GM18508 (cell line): Measurements from ENCODE around the gene RAB31.

ENCODE experiments used
- ATAC-seq: cut with Tn5 transposase; IDR thresholded peaks from one replicate; pipeline ENCODE4 v1.9.1; 2021; ENCODE audit warnings: moderate number of reproducible peaks; ENCODE audit not compliant: insufficient read depth, unreplicated experiment

Gene RAB31

DNA sequence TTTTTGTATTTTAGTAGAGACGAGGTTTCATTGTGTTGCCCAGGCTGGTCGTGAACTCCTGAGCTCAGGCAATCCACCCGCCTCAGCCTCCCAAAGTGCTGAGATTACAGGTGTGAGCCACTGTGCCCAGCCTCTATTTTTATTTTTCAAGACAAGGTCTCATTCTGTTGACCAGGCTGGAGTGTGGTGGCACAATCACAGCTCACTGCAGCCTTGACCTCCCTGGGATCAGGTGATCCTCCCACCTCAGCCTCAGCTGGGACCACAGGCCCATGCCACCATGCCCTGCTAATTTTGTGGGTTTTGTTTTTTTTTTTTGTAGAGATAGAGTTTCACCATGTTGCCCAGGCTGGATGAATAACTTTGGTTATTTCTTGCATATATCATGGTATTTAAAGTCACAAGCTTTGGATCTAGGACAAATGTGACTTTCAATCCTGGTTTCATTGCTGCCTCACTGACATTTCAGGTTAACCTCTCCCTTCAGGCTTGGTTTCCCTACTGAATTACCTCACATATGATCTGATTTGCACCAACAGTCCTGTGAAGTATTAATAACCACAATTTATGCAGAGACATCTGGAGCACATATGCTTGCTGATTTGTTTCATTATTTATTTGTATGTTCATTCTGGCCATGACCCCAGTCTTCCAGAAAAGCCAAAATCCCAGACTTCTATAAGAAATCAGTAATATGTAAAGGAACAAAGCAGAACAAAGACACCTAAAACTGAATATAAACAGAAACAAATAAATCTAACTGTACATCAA is 17.5 kb upstream of the RAB31 start:
- no peak for ATAC-seq

DNA sequence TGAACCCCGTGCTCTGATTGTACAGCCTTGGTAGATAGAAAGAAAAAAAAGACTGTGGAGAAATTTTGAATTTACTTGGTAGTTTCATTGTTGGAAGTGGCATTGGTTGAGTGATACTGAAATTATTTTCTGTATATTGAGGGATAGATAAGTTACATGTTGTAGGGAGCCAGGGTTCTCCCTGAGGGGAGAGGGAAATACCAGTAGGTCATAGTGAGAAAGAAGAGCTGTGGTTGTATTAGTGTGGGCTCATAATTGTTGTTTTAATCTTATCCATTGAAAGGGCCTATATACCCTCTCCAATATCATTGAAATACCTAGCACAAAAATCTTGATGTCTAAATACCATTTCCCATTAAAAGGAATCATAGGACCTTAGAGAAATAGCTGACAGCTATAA is 16.9 kb upstream of the RAB31 start:
- ATAC-seq = peak; percentile 58

DNA sequence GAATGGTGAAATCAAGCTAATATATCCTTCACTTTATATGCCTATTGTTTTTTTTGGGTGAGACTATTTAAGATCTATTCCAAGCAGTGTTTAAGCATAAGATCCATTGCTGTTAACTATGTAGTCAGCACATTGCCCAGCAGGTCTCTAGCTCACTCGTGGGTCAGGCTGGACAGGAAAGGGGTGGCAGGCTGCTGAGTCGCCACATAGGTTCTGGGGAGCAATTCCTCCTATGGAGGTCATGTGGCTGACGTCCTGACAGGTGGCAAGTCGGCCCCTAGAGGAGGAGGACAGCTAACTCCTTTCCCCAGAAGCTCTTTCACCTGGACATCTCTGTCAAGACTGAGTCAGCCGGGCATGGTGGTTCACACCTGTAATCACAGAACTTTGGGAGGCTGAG is 13.9 kb upstream of the RAB31 start:
- ATAC-seq = no peak

DNA sequence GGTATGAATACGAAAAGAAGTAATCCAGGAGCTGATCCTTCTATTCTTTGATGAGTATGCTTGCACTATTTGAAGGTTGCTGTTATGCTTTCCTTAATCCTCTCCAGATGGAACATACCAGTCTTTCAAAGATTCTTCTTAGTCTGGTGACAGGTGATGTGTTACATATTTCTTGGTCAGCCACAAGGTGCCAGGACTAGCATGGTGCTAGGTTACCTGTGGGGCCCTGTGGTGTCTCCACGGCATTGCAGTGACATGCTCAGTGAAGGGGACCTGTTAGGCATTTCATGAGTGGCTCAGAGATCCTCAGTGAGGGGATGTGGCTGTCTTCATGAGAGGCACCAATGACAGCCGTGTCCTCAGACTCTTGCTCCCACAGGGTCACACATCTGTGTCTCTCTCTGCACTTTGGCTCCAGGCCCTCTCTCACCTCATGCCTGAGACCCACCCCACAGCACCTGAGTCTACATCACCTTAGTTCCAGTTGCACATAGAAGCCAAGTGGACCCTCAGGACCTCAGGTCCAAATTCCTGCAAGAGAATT is 13.1 kb upstream of the RAB31 start:
- no peak for ATAC-seq

DNA sequence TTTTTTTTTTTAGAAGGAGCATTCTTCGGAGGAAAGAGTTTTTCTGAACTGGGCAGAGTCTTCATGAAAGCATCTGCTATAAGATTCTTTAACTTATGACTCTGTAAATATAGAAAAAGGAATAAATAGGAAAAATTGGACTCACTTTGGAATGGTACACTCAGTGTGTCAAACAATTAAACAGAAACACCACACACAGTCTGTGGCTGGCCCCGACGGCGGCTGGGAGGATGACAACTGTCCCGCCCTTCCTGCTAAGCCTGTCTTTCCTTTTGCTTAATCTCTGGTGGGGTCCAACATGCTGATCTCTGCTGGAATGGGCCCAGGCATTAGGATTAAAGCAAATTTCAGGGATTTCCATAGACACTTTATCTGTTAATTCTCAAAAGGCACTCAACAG is 12.5 kb upstream of the RAB31 start:
- no peak for ATAC-seq

DNA sequence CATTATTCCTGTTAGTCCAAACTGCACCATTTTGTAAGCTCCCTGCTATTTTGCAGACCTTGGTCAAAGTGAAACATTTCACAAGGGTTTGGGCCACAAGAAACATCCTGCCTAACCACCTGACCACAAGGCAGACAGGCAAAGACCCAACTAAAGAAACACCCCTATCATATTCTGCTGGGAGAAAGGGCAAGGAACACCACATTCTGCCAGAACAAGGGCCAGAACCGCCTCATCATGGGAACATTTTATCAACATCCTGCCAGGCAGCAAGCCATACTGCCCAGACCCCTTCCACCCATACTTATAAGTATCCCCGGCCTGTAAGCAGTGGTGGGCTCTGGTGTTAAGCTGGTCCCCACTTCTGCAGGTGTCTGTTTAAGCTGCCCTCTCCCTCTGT is 12.0 kb upstream of the RAB31 start:
- no peak for ATAC-seq

DNA sequence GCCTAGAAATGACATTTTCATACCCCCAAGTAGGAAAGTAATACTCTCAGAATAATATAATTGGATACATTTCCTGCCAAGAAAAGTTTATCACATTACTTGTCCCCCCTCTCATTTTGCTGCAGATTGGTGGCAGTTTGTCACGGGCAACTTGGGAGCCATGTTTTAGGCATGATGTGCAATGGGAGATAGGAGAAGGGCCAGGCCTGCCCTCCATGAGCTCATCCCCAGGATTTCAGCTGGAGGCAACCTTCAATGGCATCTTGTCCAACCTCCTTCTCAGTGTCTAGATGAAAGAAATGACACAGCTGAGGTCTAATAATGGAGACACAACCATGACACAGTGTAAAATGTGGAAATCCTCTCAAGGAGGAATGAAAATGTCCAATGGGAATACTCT is 11.4 kb upstream of the RAB31 start:
- ATAC-seq = no peak

DNA sequence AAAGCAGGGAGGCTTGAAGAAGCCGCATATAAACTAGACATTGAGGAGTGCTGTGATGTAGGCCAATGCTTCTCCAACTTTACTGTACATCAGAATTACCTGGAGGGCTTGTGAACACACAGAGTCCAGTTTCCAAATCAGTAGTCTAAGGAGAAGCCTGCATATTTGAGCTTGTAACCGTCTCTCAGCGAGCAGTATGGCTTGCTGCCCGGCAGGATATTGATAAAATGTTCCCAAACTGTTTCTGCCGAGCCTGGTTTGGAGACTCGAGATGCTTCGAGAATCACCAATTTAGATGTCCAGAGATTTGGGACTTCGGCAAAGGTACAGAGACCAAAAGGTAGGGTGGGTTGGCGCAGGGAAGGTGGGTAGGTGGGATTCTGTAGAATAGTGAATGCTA is 11.0 kb upstream of the RAB31 start:
- no peak for ATAC-seq

DNA sequence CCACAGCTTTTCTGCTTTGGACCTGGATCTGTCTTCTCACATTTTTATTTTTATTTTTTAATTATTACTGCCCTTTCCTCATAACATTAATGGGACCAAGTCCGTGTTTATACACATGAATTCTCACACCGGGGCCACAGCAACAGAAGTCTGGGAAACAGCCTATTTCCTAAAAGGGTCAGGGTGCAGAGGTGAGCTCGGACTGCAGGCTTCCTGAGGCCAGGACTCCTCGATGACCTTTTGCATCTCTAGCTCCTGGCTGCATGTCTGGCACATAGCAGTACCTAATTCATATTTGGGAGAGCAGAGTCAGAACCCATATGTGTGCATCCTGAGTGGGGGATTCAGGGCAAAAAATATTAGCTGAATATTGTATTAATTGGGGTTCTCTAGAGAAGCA is 9.6 kb upstream of the RAB31 start:
- ATAC-seq = no peak

DNA sequence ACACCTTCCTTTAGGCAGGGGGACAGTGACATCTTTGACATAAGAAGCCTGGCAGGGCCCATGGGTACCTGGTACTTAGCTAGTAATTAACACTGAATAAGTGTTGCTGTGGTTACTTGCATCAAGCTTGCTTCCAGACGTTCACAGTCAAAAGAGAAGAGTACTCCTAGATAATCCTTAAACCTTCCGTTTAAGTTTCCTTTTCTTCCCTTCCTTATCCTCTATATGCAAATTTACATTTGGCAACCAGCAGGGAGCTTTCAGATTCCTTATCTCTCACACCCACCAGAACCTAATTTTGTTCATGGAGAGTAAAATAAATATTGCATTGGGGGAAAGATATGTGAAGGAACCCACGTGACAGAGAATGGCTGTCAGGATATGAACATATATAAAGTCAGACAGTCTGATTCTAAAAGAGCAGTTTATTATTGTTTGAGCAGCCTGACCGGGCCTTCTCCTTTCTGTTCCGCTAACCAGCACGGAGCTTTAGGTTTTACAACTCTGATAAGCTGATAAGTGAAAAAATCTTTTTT is 7.8 kb upstream of the RAB31 start:
- no peak for ATAC-seq

DNA sequence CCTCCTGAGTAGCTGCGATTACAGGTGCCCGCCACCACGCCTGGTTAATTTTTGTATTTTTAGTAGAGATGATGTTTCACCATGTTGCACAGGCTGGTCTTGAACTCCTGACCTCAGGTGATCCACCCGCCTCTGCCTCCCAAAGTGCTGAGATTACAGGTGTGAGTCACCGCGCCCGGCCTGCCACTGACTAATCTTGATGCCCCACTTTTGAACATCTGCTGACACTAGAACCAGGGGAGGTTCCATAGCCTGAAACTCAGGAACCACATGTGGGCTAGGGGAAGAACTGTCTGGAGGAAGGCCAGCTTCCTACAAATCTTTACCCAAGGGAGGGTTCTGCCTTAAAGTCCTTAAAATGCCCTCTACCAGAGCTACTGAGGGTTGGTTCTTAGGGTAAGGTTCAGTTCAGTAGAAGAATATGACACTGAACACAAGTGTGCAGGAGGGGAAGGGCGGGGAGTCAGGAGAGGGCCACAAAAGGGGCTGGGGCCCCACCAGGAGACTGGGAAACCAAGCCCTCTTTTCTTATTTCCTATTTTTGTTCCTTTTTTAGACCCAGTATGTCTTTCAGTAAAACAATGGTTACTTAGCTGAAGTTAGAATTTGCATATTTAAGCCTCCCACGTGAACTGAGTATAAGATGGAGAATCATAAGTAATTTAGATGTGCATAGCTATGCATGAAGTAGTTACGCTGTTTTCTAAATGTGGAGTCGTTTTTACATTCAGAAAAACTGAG is 6.3 kb upstream of the RAB31 start:
- ATAC-seq = no peak

DNA sequence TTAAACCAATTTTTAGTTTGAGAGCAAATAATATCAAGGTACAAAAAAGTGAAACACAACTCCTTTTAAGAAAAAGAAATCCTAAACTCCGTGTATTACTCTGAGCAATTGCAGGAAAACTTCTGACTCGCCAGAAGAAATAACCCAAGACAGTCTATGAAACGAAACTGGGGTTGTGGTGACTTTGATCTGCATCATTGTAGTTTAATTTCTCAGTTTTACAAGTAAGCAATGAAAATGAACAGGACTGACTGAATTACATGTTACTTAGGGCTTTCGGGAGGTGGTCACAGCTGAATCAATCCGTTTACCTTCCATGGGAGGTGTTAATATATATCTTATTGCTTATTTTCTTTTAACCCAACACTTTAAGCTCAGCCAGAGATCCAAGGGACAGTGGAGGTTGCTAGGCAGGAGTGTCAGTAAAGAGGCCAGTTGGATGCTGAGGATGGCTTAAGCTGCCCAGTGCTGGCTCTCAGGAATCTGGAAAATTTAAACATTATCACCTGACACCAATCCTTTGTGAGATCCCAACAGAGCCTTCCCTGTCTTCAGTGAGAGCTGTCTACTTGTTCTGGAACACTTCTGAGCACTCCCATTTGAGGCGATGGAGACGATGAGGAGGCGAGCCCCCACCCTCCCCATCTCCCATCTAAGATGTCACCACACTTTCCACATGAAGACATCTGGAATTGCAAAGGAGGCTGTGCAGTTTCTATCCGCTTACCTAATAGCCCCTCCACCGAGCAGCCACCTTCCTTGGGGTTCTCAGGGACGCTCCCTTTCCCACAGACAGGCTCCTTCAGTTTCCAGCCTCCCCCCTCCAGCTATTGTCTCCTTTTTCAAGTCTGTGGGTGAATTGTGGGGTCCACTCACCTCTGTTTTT is 3.6 kb upstream of the RAB31 start:
- no peak for ATAC-seq

DNA sequence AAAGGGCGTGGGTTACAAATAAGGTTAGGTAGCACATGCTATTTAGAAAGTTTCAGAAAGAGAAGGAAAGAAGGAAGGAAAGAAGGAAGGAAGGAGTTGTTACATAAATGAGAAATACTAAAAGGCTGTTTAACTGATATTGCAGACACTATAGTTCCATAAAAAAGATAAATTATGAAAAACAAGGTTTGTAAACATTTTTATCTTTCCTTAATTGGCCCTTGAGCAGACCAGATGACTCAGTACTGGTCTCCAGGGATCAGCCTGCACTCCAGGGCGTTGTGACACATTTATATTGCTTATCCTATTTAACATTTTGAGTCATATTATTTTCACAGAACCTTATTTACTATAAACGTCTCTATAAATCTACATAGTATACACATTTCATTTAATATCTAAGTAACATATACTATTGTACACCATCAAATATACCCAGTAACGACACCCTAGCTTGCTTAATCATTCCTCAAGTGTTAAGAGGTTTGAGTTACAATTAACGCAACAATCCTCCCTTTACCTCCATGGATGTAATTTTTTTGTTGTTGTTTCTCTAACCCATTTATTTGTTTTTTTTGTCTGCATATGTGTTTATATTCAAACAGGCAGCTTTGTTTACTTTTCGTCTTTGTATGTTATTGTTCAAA is 2.8 kb upstream of the RAB31 start:
- ATAC-seq = no peak

DNA sequence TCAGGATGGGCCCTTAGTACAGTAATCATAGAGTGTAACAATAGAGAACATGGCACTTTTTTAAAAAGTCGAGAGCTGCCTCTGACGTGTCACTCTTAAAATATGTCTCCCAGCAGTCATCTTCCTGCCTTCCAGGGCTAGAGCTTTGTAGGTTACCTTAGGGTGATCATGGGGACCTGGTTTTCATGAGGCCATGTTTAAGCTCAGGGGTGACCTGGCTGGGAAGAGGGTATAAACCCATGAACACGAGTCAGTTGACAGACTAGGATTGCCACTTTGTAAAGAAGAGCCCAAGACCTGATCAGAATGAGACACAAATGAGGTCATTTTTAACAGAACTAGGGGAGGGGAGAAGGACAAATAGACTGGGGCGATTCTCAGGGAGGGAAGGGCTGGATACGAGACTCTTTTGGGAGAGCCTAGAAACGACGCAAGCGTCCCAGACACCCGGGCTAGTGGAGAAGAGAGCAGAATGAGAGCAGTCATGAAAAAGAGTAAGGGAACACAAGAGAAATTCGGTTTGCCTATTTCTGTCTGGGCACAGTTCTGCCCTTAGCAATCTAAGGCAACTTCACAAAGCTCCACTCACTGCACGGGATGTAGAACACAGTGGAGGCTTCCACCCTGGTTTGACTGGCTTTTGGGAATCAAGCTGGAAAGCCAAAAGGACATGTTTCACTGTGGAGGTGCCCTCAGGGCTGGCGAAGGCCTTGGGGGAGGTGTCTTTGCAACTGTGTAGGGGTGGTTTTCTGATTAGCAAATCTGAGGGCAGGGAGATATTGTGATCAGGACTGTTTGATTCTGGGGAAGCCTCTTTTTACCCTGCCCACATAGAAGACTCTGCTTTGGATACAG is 1.8 kb upstream of the RAB31 start:
- no peak for ATAC-seq

DNA sequence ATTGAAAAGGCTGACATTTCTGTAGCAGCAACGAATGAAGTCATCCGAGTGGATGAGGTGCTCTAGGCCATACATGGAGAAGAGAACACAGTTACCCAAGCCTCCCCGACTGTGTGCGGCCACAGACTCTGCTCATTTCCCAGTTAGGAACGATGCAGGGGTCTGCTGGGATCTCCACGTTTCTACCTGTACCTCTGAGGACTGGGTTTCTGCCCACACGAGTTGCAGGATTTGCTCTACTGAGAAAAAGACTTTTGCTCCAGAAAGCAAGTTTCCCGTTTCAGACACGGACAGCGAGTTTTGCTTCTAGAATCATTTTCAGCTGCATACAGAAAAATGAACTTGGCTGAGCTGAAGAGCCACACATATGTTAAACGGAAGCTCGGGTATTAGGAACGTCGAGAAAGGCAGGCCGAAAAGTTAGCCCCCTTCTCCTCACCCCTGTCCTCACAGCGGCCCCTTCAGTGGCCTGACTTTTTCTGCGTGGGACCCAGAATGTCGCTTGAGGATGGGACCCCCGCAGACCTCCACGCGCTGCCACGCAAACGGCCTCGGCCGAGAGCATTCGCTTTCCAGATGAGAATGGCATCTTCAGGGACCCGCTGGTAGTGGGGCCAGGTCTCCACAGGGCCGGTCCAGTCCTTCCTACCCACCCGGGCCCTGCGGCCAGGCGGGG is 582 bp upstream of the RAB31 start:
- ATAC-seq = no peak

DNA sequence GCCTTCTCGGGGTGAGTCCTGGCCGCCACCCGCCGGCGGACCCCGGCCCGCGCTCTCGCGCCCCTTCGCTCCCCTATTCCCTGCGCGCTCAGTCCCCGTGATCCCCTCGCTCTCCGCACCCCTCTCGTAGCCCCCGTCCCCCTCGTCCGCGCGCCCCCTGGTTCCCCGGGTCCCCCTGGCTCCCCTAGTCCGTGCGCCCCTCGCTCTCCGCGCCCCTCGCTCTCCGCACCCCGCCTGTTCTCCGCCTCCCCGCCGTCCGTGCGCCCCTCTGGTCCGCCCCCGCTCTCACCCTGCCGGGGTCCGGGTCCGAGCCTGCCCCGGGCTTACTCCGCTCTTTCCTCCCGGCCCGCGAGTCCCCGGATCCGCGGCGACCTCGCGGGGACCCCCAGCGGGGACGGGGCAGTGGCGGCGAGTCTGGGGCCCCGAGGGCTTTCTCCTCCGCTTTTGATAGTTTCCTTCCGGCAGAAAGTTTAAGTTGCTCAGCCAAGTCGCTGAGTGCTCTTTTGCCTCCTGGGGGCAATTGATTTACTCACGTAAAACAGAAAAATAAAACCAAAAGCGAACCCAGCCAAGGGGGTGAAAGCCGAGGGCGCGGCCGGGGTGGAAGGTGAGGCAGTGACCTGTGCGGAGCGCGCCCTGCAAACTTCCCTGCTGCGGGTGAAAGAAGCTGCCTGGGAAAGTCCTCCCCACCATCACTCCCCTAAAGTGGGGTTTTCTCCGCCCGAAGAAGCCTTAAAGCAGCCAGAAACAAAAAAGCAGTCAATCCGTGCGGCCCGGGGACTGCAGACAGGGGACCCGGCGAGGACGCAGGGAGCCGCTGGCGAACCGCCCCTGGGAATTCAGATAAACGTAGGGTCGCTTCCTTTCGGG is 568 bp downstream of the RAB31 start:
- ATAC-seq = no peak

DNA sequence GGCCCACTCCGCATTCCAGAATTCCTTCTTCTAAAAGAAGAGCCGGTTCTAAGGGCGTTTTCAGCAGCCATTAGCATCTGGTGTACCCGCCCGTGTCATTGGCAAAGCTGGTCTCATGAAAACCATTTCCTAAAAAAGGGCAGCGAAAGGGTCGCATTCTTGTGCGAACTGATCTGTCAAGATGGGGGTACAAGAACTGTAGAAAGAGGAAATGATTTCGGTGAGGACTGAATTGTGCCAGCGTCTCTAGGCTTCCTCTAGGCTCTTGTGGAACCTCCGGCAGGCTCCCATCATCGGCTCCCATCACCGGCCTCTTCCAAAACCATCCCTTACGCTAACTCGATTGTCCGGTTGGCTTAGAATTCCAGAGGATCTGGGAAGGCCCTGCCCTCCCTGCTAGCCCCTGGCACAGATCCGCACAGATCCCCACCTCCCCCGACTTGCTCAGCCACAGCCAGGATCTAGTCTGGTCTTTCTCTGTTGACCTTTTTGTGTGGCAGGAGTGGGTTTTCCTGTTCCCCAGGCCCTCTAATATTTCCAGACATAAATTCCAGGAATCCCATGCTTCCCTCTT is 1.3 kb downstream of the RAB31 start:
- ATAC-seq = no peak
